HG02885 (cell line): ENCODE measurements around the gene ART1.

ENCODE experiments used
- ATAC-seq: cut with Tn5 transposase; IDR thresholded peaks from one replicate; pipeline ENCODE4 v1.9.1; 2021; ENCODE audit warnings: mild to moderate bottlenecking; ENCODE audit not compliant: unreplicated experiment, poor library complexity

The ART1 gene

GRCh38 chr11:3664032-3664630 lies 19.2 kb downstream of the ART1 start:
- ATAC-seq: no peak

DNA sequence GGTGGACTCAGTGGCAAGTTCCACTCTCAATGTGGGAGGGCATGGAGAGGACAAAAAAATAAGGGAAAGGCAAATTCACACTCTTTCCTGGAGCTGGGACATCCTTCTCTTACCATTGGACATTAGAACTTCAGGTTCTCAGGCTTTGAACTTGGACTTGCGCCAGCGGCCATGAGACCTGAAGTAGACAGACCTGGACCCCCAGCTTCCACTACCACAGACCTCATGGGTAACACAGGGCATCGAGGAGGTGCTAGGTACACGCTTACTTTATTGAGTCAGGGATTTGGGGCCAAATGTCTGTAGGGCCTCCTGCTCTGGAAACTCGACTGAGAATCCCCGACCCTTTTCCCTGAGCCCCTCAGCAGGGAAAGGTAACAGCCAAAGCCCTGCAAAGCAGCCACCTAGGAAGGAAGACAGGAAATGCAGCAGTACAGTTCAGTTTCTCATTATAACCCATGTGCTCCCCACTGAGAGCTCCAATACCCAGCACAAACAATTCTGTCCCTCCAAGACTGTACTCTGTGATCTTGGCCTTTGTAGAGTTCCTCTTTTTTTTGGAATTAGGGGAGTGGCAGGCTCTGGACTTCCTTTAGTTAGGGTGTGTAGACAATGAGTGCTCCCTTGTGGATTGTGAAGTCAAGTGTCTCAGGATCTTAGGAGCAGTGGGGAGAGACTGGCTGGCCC lies 20.6 kb downstream of the ART1 start:
- ATAC-seq: no peak

DNA sequence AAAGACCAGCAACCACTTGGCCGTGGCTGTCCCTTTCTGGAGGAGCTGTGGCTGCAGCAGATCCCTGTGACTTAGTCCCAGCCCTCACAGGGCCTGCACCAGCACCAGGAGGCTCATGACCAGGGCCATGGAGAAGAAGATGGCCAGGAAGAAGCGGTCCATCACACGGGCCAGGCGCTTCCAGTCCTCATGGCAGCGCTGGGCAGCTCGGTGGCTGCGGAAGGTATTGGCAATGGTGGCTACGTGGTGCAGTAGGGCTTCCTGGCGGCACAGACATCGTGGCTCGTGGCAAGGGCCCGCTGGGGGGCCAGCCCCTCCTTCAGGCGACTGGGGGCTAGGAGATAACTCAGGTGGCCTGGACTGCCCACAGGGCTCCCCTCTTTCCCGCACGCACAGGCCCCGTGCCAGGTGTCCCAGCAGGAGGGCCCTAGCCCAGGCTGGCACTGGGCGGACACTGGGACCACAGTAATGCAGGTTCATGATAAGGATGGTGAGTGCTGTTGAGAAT lies 21.1 kb downstream of the ART1 start:
- no peak for ATAC-seq

DNA sequence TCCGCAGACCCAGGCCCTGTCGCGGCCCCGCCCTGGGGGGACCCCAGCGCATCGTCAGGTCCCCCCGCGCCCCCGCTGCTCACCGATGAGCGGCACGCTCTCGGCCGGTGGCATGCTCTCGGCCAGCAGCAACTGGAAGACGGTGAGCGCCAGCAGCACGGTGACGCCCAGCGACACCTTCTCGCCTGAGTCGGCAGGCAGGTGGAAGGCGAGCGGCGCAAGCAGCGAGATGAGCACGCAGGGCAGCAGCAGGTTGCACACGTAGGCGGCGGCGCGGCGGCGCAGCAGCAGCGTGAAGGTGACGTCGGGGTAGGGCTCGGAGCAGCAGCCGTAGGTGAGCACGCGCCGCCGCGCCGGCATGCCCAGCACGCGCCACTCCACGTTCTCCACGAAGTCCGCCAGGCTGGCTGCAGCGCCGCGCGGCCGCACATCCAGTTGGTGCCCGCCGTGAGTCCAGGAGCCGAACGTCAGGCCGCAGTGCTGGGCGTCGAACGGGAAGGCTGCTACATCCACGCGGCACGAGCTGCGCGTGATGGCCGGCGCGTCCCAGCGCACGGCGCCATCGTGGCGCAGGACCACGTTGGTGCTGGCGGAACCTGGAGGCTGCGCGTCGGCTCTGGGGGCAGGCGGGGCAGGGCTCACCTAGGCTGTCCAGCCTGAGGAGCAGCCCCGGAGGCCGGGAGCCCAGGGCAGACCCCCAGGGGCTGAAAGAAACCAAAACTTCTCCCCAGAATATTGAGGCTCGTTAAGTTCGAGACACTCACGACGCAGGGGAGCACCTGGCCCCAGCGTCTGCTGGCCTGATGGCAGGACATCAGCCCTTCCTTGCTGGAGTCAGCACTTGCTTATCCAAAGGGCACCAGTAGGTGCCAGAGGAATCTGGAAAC lies 22.5 kb downstream of the ART1 start:
- ATAC-seq: no peak

DNA sequence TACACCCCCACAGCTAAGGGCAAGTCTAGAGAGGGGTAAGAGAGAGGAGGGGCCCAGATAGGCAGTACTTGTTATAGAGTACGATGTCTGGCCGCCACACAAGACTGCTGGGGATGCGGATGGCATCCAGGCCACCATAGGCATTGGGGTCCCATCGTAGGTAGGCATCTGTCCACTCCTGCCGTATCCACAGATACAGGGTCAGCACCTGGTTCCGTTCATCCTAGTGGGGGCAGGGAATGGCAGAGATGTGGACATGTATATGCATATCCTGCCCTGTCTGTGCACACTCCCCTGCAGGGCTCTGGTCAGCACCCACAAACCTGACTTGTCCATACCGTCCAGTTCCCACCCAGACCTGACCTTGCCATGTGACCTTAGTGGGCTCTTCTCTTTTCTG lies 24.2 kb downstream of the ART1 start:
- ATAC-seq: no peak

GRCh38 chr11:3669742-3670183 lies 24.8 kb downstream of the ART1 start:
- ATAC-seq: no peak

DNA sequence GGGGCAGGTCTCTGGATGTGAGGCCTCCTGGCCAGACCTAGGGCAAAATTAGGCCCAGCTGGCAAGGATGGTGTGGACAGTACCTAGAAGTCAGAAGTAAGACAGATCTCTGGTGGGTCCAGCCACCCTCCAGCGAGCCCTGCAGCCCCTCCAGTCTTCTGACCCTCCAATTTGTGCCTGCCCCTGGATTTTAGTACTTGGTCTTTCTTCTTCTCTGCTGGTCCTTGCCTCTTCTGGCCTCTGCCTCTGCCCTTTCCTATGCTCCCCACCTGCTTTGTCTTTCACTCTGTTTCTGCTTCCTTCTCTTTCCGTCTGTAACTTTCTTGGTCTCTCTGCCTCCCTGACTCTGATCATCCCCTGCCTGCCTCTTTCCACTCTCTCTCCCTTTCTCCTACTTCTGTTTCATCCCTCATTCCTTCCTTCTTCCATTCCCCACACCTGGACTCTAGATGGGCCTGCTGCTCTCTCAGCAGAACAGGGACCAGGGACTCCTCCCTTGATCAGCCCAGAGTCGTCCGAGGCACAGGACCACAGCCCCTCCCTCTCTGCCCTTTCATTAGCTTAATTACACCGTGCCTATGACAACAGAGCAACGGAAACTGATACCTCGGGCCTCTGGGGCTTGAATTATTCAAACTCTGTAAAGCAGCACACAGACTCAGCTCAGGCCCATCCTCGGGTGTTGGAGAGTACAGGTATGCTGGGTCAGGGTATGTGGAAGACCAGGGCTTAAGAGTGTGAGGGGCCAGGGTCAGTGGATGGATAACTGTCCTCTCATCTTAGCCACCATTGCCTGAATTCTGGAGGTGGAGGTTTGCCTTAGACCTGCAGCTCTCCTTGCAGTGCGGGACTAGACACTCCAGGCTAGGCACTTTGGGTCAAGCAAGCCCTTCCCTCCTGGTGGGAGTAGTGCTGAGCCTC lies 26.7 kb downstream of the ART1 start, which contains the start of gene CHRNA10:
Gene CHRNA10 (minus strand): TSS at position 51 of the 921 bp plus-strand sequence. CDS start 72 bp downstream, outside the sequence.
- no peak for ATAC-seq

GRCh38 chr11:3674189-3674588 lies 29.3 kb downstream of the ART1 start:
- no peak for ATAC-seq

GRCh38 chr11:3675971-3676370 lies 31.0 kb downstream of the ART1 start:
- ATAC-seq: no peak

GRCh38 chr11:3679077-3679476 lies 34.1 kb downstream of the ART1 start:
- ATAC-seq: no peak

DNA sequence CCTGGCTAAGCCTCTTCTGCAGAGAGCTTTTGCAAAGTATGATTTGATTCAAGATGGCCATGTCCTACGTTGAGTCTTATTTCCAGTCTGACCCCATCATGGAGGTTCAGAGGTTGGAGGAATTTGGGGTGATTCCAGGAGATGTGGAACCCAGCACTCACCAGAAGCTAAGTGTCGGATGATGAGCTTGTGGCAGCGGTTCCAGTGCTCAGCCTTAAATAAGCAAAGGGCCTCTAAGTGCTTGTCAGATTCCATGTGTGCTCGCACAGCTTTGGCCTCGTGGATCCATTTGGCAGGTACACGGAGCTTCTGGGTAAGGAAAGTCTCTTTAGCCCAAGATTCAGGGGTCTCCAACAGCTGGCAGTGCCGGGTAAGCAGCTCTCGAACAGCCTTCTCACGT lies 38.1 kb downstream of the ART1 start:
- ATAC-seq: no peak

DNA sequence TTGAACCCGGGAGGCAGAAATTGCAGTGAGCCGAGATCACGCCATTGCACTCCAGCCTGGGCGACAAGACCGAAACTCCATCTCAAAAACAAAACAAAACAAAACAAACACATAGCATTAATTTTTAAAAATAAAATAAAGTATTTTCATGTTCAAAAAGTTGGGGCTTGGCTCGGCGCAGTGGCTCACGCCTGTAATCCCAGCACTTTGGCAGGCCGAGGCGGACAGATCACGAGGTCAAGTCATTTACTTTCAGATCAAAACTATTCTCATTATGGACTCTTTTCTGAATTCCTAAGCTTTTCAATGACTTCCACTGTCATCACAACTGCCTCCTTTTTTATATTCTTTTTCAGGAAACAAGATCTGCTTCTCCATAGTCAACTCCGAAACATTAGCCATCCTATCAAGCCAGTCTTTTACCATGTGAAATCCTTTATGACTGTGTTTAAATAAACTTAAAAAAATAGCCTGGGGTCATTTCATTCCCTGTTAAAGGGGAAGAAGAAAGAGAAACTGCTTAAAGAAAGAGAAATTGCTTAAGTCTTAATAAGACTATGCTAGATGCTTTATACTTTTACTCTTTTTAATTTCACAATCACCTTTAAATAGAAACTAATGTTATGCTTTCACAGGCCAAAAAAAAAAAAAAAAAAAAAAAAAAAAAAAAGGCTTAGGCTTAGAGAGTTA lies 39.3 kb downstream of the ART1 start:
- ATAC-seq: no peak

- ATAC-seq: no peak
Measured at GRCh38 chr11:3684819-3685172, 39.9 kb downstream of the ART1 start.

DNA sequence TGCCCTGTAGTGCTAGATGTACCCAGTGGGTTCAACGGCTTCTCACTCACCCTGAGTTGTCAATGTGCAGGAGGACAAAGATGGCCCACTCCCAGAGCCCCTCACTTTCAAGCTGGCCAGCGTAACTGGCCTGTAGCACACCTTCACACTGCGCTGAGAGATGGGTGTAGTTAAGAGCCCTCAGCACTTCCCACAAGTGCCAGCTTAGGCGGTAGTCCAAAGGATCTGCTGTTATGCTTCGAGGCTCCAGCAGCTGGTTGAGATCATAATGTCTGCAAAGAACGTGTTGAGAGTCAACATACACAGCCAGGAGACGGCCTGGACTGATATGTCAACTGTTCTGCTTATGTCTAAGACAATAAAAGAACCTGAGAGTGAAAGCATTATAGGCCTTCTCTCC lies 41.0 kb downstream of the ART1 start:
- no peak for ATAC-seq

GRCh38 chr11:3686751-3687150 lies 41.8 kb downstream of the ART1 start:
- no peak for ATAC-seq

DNA sequence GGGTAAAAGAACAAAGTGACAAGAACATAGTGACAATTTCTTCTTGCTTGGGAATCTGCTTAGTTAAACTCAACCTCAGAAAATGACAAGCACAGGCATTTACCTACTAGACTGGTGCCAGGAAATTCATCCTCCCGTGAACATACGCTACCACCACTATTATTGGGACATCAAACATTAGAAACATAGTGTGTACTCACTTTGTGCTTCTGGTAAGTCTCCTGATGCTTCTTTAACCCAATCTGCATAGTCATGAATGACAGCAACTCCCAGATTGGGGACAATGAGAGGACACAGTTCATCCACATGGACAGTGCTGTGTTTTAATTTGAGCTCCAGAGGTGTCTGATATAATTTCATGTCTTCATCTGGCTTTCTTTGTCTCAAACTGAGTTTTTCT lies 55.5 kb downstream of the ART1 start:
- no peak for ATAC-seq

DNA sequence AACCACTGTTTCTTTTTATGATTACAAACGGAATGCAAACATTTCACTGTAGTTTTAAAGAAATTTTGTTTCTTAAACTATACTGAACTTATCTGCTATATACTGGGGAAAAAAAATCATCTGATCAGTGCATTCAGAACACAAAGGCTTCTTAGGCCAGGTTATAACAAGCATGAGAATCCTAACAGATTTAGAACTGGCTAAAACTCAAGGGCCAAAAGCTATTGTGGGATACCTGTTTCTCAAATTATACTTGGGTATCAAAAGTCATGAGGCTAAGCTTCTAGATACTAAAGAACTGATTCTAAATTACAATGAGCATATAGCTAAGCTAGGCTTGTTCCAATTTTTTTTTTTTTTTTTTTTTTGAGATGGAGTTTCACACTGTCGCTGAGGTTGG lies 56.0 kb downstream of the ART1 start:
- no peak for ATAC-seq

GRCh38 chr11:3703383-3703782 lies 58.5 kb downstream of the ART1 start:
- ATAC-seq: no peak

DNA sequence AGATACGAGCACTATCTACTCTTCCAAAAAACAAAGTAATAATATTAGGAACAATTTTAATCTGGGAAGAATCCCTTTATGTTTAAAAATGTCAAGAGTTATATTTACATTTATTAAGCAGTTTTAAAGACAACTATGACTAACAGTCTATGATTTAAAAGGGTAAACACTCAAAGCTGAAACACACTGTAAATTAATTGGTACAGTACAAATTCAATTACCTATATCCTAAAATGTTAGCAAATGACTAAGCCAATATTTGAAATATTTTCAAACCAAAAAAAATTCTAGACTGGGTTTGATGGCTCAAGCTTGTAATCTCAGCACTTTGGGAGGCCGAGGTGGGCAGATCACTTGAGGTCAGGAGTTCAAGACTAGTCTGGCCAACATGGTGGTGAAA lies 62.2 kb downstream of the ART1 start:
- no peak for ATAC-seq
